ENCODE data around the gene CBFA2T3. TPM values are rescaled to one million over a fixed set of nuclear protein-coding genes. Genes with fewer than 3 reads are reported as not detected.
"Not testable (repeated sequence)": the region's sequence is repeated elsewhere in the genome, so short reads cannot be mapped to it uniquely, and the experiment has no call there.

Gene CBFA2T3
- total RNA-seq, 2 experiments from 2014 or later = not detected

DNA sequence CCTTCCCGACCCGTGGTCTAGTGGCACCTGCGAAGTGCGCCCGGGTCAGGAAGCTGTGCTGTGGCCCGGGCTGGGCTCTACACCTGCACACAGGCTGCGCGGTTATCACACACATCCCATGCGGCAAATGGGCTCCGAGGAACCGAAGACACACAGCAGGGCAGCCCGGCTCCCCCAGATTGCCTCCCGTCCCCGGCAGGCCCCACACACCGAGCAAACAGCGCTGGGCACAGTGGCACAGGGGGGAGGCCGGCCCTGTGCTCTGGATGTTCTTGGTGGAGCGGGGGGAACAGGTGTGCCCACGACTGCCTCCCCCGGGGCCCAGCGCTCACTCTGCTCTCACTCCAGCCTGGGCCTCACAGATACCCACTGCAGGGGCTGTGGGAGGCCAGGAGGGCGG lies 81.7 kb downstream of the CBFA2T3 start:
- Mint-ChIP-seq H3K27ac (no peak overlapping the region), H3K27me3 (no peaks in the 10 kb centered on the region)
- POLR2A ChIA-PET = no interaction called here

DNA sequence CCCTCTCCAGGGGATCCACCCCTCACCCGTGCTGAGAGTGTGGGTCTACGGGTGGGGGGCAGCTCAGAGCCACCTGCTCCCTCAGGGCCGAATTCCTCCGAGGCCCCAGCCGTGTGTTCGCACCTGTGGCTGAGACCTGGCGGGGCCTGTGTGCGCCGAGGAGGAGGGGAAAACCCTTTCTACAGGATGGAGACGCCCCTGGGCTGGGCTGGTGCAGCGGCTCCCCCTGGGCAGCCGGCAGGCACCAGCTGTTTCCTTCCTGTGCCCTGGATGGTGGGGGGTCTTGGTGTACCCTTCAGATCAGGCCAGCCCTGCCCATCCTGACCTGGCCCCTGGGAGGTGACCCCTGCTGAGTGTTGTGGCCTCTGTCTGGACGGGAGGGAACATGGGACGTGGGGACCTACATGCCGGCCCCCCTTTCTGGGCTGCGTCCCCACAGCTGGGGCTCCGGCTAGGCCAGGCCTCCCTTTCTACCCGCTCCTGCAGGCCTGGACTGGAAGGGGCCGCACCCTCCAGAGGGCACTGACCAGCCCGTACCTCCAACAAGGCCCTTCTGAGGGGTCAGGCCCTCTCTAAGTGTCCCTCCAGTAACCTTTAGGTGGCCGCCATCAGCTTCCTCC lies 82.2 kb downstream of the CBFA2T3 start:
- H3K4me1 Mint-ChIP-seq = no peaks in the 10 kb centered on the region
- H3K27ac Mint-ChIP-seq = no peak overlapping the region
- H3K9me3 Mint-ChIP-seq = no peaks in the 10 kb centered on the region
- no peaks in the 10 kb centered on the region for H3K27me3 Mint-ChIP-seq
- no peaks in the 10 kb centered on the region for H3K36me3 Mint-ChIP-seq (ENCODE audit: low read depth)
- H3K4me3 Mint-ChIP-seq = no peak overlapping the region
- ChIA-PET POLR2A (no interaction called here), CTCF (no interaction called here)
- no peak for DNase-seq

More for the DNA sequence above, 81.7 kb downstream of the CBFA2T3 start:
- Mint-ChIP-seq H3K36me3 (ENCODE audit: low read depth) (no peaks in the 10 kb centered on the region), H3K4me1 (no peaks in the 10 kb centered on the region), H3K9me3 (no peaks in the 10 kb centered on the region), H3K4me3 (no peak overlapping the region)
- DNase-seq = no peak
- CTCF ChIA-PET = no interaction called here

DNA sequence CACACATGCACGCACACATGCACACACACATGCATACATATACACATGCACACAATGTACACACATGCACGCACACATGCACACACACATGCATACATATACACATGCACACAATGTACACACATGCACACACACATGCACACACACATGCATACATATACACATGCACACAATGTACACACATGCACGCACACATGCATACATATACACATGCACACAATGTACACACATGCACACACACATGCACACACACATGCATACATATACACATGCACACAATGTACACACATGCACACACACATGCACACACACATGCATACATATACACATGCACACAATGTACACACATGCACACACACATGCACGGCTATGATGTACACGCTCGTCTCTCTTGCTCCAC lies 82.7 kb downstream of the CBFA2T3 start:
- DNase-seq; CTCF ChIA-PET; H3K4me1 Mint-ChIP-seq; POLR2A ChIA-PET; H3K27me3 Mint-ChIP-seq; H3K27ac Mint-ChIP-seq; H3K4me3 Mint-ChIP-seq; H3K36me3 Mint-ChIP-seq (ENCODE audit: low read depth); H3K9me3 Mint-ChIP-seq: not testable (repeated sequence)

DNA sequence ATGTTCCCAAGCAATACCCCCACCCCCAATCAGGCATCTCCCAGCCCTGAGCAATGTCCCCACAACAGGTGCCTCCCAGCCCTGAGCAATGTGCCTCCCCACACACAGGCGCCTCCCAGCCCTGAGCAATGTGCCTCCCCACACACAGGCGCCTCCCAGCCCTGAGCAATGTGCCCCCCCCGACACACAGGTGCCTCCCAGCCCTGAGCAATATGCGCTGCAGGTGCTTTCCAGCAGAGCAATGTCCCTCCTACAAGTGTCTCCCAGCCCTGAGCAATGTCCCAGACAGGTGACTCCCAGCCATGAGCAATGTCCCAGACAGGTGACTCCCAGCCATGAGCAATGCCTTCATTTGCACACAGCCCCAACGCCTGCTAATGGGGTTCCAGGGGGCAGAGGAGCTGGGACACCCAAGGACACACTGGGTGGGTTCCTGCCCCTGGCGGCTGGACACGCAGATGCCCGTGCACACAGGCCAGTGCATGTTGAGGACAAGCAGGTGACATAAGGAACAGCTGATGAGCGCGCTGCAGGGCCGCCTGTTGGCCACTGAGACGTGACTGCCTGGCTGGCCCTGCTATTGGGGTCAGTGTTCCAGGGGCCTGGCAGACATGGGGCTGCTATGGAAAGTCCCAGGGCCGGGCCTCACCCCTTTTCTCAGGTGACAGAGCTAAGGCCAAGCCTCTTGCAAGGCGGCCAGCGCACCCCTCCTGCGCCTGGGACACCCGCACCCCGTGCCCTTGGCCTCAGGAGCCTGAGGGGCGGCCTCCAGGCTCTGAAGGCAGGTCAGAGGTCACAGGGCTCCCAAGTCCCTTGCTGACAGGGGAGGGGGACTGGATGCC lies 83.7 kb downstream of the CBFA2T3 start:
- Mint-ChIP-seq H3K36me3 (ENCODE audit: low read depth) (no peaks in the 10 kb centered on the region), H3K4me1 (no peaks in the 10 kb centered on the region), H3K27ac (peak overlapping the region; percentile 5), H3K4me3 (no peak overlapping the region), H3K9me3 (no peaks in the 10 kb centered on the region), H3K27me3 (no peaks in the 10 kb centered on the region)
- ChIA-PET POLR2A (no interaction called here), CTCF (no interaction called here)
- DNase-seq = no peak

DNA sequence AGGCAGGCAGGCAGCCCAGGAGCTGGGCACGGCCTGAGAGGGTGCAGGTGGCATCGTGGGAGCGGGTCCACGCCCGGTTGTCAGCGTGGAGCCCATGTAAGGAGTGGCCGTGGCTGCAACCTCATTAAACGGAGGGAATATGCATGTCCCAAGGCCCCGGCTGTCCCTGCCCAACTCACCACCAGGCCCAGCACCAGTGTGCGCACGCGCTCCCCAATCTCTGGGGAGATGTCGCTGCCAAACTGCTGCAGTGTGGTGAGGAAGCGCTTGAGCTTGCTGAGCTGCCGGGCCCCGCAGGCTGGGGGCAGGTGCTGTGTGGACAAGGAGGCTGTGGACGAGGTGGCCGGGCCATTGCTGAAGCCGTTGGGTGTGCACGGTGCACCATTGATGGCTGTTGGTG lies 84.9 kb downstream of the CBFA2T3 start:
- no peaks in the 10 kb centered on the region for H3K4me1 Mint-ChIP-seq
- no peaks in the 10 kb centered on the region for H3K27me3 Mint-ChIP-seq
- CTCF ChIA-PET = no interaction called here
- H3K9me3 Mint-ChIP-seq = no peaks in the 10 kb centered on the region
- no peaks in the 10 kb centered on the region for H3K36me3 Mint-ChIP-seq (ENCODE audit: low read depth)
- H3K27ac Mint-ChIP-seq = no peak overlapping the region
- no peak for DNase-seq
- POLR2A ChIA-PET = no interaction called here
- no peak overlapping the region for H3K4me3 Mint-ChIP-seq

DNA sequence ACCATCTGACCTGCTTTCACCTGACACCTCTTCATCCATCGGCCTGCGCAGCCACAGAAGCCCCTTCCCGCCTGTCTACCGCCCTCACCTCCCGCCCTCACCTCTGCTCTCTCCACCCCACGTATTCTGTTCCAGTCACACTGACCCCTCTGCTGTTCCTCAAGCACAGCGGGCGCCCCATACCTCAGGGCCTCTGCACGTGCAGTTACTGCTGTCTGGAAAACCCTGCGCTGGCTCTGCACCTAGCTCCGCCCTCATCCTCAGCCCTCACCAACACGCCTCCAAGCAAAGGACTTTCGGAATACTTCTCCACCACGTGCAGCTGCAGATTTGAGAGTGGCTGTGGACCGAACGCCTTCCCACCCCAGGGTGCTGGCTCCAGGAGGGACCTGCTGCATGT lies 85.9 kb downstream of the CBFA2T3 start:
- CTCF ChIA-PET = no interaction called here
- H3K4me1 Mint-ChIP-seq = no peaks in the 10 kb centered on the region

DNA sequence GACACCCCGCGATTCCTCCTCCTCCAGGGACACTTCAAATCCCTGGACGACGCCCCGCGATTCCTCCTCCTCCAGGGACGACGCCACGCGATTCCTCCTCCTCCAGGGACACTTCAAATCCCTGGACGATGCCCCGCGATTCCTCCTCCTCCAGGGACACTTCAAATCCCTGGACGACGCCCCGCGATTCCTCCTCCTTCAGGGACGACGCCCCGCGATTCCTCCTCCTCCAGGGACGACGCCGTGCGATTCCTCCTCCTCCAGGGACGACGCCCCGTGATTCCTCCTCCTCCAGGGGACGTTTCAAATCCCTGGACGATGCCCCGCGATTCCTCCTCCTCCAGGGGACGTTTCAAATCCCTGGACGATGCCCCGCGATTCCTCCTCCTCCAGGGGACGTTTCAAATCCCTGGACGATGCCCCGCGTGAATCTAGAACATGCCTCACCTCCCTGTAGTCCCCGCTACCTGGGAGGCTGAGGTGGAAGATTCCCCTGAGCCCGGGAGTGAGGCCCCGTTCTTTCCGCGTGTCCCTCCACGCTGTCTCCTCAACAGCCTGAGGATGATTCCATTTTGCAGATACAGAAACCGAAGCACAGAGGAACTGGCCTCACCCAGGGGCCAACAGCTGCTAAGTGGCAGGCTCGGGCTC lies 87.2 kb downstream of the CBFA2T3 start:
- H3K27me3 Mint-ChIP-seq; POLR2A ChIA-PET; H3K4me1 Mint-ChIP-seq; CTCF ChIA-PET; DNase-seq; H3K4me3 Mint-ChIP-seq; H3K9me3 Mint-ChIP-seq; H3K27ac Mint-ChIP-seq; H3K36me3 Mint-ChIP-seq (ENCODE audit: low read depth): not testable (repeated sequence)

More for the DNA sequence above, 85.9 kb downstream of the CBFA2T3 start:
- Mint-ChIP-seq H3K27me3 (no peaks in the 10 kb centered on the region), H3K9me3 (no peaks in the 10 kb centered on the region), H3K4me3 (no peak overlapping the region), H3K27ac (no peak overlapping the region), H3K36me3 (ENCODE audit: low read depth) (no peaks in the 10 kb centered on the region)
- POLR2A ChIA-PET = no interaction called here
- DNase-seq = no peak

DNA sequence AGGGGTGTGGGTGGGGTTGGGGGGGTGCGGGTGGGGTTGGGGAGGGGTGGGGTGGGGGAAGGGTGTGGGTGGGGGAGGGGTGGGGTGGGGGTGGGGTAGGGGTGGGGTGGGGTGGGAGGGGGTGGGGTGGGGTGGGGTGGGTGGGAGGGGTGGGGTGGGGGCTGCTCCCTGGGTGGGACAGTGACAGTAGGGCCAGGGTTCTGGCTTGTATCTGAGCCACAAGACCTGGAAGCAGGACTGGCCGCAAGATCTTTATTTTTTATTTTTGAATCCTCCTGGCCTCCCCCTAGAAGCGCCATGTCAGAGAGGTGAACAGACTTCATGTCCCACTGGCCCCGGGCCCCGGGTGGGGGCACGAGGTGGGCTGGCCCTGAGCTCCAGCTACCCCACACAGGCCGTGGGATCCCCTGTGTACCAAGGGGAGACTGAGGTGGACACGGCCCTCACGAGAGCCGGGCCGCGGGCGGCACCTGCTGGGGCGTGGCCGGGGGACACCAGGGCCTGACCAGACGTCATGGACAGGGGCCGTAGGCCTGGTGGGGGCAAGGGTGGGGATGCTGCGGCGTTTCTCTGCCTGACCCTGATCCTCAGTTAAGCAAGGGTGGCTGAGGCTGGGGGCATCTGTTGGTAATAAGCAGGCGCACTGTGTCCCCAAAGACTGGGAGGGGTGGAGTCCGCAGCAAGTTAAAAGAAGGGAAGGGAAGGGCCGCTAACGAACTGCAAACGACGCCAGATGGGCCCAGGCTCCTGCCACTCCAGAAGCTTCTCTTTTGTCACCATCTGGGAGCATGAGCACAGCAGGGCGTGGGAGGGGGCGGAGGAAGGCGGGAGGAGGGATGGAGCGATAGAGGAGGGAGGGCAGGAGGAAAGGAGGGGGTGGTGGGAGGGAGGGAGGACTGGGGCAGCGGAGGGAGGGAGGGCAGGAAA lies 88.3 kb downstream of the CBFA2T3 start:
- Mint-ChIP-seq H3K4me1 (no peaks in the 10 kb centered on the region), H3K27me3 (no peaks in the 10 kb centered on the region), H3K27ac (no peak overlapping the region), H3K9me3 (no peaks in the 10 kb centered on the region), H3K4me3 (no peak overlapping the region), H3K36me3 (ENCODE audit: low read depth) (no peaks in the 10 kb centered on the region)
- POLR2A ChIA-PET = no interaction called here
- CTCF ChIA-PET = interaction anchor here (0.6 kb wide), 1 partner anchor 12 kb away, joined by 3 read pairs; no protein-coding TSS in a partner anchor
- no peak for DNase-seq

DNA sequence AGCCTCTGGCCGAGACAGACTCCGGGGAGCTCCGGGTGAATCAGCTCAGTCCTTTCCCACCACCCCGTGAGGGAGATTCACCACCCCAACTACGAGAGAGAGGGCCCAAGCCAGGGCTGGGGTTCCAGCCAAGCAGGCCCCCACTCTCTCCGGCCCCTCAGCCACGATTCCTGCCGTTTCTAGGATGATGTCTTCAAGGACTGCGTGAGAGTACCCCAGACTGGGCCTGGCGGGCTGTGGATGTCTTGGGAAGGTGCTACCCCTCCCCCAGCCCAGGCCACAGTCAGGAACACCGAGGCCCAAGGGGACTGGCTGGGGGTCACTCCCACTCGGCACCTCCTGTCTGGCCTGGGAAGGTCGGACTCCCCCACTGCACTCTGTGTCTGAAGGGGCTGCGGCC lies 89.0 kb downstream of the CBFA2T3 start:
- ChIA-PET POLR2A (no interaction called here), CTCF (interaction anchor here (0.6 kb wide), 1 partner anchor 11 kb away, joined by 3 read pairs; no protein-coding TSS in a partner anchor)
- Mint-ChIP-seq H3K4me3 (no peak overlapping the region), H3K4me1 (no peaks in the 10 kb centered on the region), H3K9me3 (no peaks in the 10 kb centered on the region), H3K27ac (no peak overlapping the region), H3K36me3 (ENCODE audit: low read depth) (no peaks in the 10 kb centered on the region), H3K27me3 (no peaks in the 10 kb centered on the region)
- DNase-seq = no peak

DNA sequence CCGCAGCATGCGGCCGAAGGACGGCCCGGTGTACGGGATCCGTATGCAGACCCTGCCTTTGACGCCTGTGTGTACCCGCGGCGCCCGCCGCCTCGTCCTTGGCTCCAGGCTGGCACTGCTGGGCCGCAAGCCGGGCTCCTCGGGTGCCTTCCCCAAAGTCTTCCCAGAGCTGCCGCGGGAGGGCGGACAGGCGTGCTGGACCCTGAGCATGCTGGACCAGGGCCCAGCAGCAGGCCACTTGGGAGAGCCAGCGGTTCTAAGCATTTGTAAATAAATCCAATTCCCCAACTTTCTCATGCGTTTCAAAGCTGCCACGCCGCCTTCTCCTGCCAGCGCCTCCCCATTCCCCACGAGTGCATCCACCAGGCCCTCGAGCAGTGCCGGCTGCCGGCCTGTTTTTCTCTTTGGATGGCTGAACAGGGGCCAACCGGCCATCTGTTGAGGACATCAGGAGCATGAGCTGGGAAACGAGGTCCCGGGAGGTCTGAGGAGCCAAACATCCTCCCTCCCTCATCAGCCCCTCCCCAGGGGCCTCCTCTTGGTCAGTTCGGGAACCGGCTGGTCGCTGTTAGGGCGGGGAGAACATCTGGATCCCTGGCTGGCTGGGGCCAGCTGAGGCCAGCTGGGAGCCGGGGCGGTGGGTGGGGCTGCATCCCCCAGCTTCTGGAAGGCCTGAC lies 90.0 kb downstream of the CBFA2T3 start:
- Mint-ChIP-seq H3K27me3 (no peaks in the 10 kb centered on the region), H3K27ac (no peak overlapping the region), H3K4me1 (peaks cover 5% of the 10 kb centered on the region), H3K4me3 (no peak overlapping the region), H3K9me3 (no peaks in the 10 kb centered on the region), H3K36me3 (ENCODE audit: low read depth) (no peaks in the 10 kb centered on the region)
- ChIA-PET CTCF (no interaction called here), POLR2A (no interaction called here)
- DNase-seq = no peak

DNA sequence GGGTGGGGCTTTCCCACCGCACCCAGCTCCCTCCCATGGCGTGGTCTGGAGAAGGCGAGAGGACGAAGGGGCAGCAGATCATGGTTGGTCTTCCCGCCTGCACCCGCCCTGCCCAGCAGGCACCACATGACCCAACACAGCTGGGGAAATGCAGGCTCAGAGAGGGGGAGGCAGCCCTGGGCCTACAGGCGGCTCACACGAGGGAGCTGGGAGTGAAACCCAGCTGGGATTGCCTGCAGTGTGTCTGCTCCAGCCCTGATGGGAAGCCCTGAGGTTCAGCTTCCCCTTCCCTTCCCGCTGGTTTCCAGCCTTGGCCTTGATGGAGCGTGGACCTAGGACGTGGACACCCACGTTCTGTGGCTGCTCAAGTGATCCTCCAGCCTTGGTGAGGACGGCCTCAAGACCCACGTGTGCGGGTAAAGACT lies 90.6 kb downstream of the CBFA2T3 start:
- no peaks in the 10 kb centered on the region for H3K27me3 Mint-ChIP-seq
- DNase-seq = no peak
- peaks cover 5% of the 10 kb centered on the region for H3K4me1 Mint-ChIP-seq
- H3K27ac Mint-ChIP-seq = no peak overlapping the region
- ChIA-PET CTCF (no interaction called here), POLR2A (no interaction called here)
- no peaks in the 10 kb centered on the region for H3K9me3 Mint-ChIP-seq
- no peak overlapping the region for H3K4me3 Mint-ChIP-seq
- H3K36me3 Mint-ChIP-seq (ENCODE audit: low read depth) = no peaks in the 10 kb centered on the region

DNA sequence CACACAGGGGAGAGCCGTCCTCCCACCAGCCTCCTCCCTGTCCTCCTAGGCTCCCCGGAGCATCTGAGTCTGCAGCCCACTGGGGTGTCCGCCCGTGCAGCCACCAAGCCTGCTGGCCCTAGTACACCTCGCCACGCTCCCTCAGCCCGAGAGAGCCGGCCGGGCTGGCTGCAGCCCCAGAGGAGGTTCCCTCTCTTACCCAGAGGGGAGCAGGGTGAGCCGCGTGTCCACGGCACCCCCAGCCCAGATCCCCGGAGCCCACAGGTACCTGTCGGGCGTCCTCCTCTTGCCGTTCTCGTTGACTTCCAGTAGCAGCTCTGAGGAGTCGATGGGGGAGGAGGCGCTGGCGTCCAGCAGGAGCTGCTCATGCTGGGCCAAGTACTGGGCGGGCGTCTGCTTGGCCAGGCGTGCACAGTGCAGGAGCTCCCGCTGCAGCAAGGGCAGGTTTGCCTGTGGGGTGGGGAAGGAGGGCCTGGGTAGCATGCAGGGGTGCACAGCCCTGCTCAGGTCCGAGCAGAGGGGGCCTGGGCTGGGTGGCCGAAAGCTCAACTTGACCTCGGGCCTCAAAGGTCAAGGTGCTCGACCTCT lies 91.2 kb downstream of the CBFA2T3 start:
- no peak overlapping the region for H3K27ac Mint-ChIP-seq
- H3K4me3 Mint-ChIP-seq = no peak overlapping the region
- DNase-seq = no peak
- no peaks in the 10 kb centered on the region for H3K9me3 Mint-ChIP-seq
- H3K27me3 Mint-ChIP-seq = no peaks in the 10 kb centered on the region
- H3K36me3 Mint-ChIP-seq (ENCODE audit: low read depth) = no peaks in the 10 kb centered on the region
- POLR2A ChIA-PET = no interaction called here
- H3K4me1 Mint-ChIP-seq = peaks cover 5% of the 10 kb centered on the region
- CTCF ChIA-PET = no interaction called here

All from activated CD4-positive, alpha-beta T cell treated with anti-CD3 and anti-CD28 coated beads, Interleukin-2, amount 10 ng/mL, durations not matched to agents 7 days and 5 days (primary cell).